ENCODE results near the gene TMEM270.

DNA sequence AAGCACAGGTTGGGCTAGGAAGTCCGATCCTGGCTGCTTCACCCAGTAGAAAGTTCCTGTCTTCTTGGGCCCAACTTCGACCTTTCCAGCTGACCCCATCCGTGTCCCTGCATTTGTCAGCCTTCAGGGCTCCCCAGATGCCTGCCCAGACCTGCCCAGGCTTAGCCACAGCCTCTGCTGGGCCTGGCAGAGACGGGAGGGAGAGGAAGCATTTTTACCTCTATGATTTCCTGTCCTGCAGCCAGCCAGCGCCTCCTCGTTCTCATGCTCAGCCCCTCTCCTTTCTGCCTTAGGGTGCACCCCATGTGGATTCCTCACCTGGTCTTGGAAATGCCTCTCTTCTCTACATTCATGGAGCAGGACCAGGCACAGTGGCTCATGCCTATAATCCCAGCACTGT is 22.3 kb upstream of the TMEM270 start:
- TF ChIP-seq CTCF (IDR thresholded peaks at IDR 0.05) (no peak), POLR2A (IDR thresholded peaks at IDR 0.05) (no peak)
